A549 (cell line): ENCODE results near the gene GMNN. TPM values are rescaled to one million over a fixed set of nuclear protein-coding genes. Genes with fewer than 3 reads are reported as not detected.

ENCODE experiments used
- ATAC-seq, 2 experiments: fragments of 200-7000 bp in 1 of 2; fragments of >200 bp in 1 of 2; cut with Nextera tagmentation in 1 of 2; cut with Tn5 transposase in 1 of 2; 3 replicates each; pipeline versions ENCODE4 v1.8.0 to v1.9.1; 2018 to 2020; ENCODE audit warnings: mild to moderate bottlenecking in 1 of 2, moderate library complexity in 1 of 2
- CTCF ChIA-PET: fragments of 300-600 bp; sonication (Branson Sonifier 250); formaldehyde crosslinking; extraction: SDS; loops from one replicate; lab custom pipeline; 2021; ENCODE audit warnings: antibody characterized with exemption, inconsistent platforms; lab: Yijun Ruan, JAX
- POLR2A ChIA-PET: fragments of 350-600 bp; formaldehyde crosslinking; extraction: SDS; loops from one replicate; lab custom pipeline; 2021; ENCODE audit warnings: antibody characterized with exemption, inconsistent platforms; lab: Yijun Ruan, JAX
- DNase-seq, 2 experiments: peaks; one replicate each; pipeline versions ENCODE4 v3.0.0 to v3.0.0-alpha.2; 2011 to 2016; ENCODE audit warnings: low read depth in 1 of 2, low spot score in 1 of 2
- FAIRE-seq: peaks from 2 replicates; lab custom pipeline; 2011; peaks lifted over from hg19 to GRCh38; lab: Jason Lieb, UNC
- H3K27ac ChIP-seq, 2 experiments: fragments of >200 bp; sonication (Bioruptor Twin); formaldehyde crosslinking; 3 replicates each; pipeline ENCODE4 v1.5.1; 2016 to 2017
- H3K4me1 ChIP-seq: fragments of >200 bp; sonication (Bioruptor Twin); formaldehyde crosslinking; 3 replicates; pipeline ENCODE4 v1.6.1; 2016
- H3K4me2 ChIP-seq: fragments of >200 bp; sonication (Bioruptor Twin); formaldehyde crosslinking; 3 replicates; pipeline ENCODE4 v1.6.1; 2016
- H3K4me3 ChIP-seq: fragments of >200 bp; sonication (Bioruptor Twin); formaldehyde crosslinking; 3 replicates; pipeline ENCODE4 v1.5.1; 2016
- H3K9me3 ChIP-seq: fragments of >200 bp; sonication (Bioruptor Twin); formaldehyde crosslinking; 3 replicates; pipeline ENCODE4 v1.6.1; 2016
- BHLHE40 ChIP-seq: IDR thresholded peaks from 2 replicates; pipeline ENCODE4 v1.6.1; 2012; ENCODE audit warnings: low read depth, low read length, inconsistent platforms
- CBX2 ChIP-seq: fragments of 200-600 bp; sonication (generic); IDR thresholded peaks from 2 replicates; pipeline ENCODE4 v1.6.1; 2016; ENCODE audit warnings: low read depth, mild to moderate bottlenecking, borderline replicate concordance
- CBX8 ChIP-seq: fragments of 200-600 bp; sonication (generic); IDR thresholded peaks from 2 replicates; pipeline ENCODE4 v1.6.1; 2016
- CHD2 ChIP-seq: fragments of 150-350 bp; IDR thresholded peaks from 2 replicates; pipeline ENCODE4 v1.6.1; 2014; ENCODE audit warnings: low read length; ENCODE audit not compliant: partially characterized antibody
- EHF ChIP-seq: fragments of 250-450 bp; sonication (Bioruptor Pico); IDR thresholded peaks from 2 replicates; pipeline ENCODE4 v1.5.0; 2020; ENCODE audit warnings: mild to moderate bottlenecking
- EHMT2 ChIP-seq: fragments of 200-600 bp; sonication (generic); IDR thresholded peaks from 2 replicates; pipeline ENCODE4 v1.6.1; 2016; ENCODE audit warnings: antibody characterized with exemption, low read depth, mild to moderate bottlenecking, moderate library complexity
- ESRRA ChIP-seq: fragments of 150-350 bp; IDR thresholded peaks from 2 replicates; pipeline ENCODE4 v1.6.1; 2014; ENCODE audit warnings: mild to moderate bottlenecking, low read length, borderline replicate concordance
- FOSB ChIP-seq: fragments of 250-450 bp; sonication (Bioruptor Pico); IDR thresholded peaks from 2 replicates; pipeline ENCODE4 v1.5.0; 2020; ENCODE audit warnings: mild to moderate bottlenecking, moderate library complexity
- FOXS1 ChIP-seq: fragments of 250-450 bp; sonication (Bioruptor Pico); IDR thresholded peaks from 2 replicates; pipeline ENCODE4 v1.5.0; 2020; ENCODE audit warnings: mild to moderate bottlenecking, moderate library complexity
- GATA3 ChIP-seq: IDR thresholded peaks from 2 replicates; pipeline ENCODE4 v1.6.1; 2012; ENCODE audit warnings: borderline replicate concordance
- HDAC2 ChIP-seq: fragments of 200-600 bp; sonication (generic); IDR thresholded peaks from 2 replicates; pipeline ENCODE4 v1.6.1; 2016
- HEYL ChIP-seq: fragments of 250-450 bp; sonication (Bioruptor Pico); IDR thresholded peaks from 2 replicates; pipeline ENCODE4 v1.8.0; 2021; ENCODE audit warnings: mild to moderate bottlenecking, moderate library complexity
- HOXB13 ChIP-seq: fragments of 250-450 bp; sonication (Bioruptor Pico); IDR thresholded peaks from 2 replicates; pipeline ENCODE4 v1.5.0; 2020; ENCODE audit warnings: low read depth, mild to moderate bottlenecking, moderate library complexity
- KDM1A ChIP-seq: fragments of 200-600 bp; sonication (generic); IDR thresholded peaks from 2 replicates; pipeline ENCODE4 v1.6.1; 2016; ENCODE audit warnings: low read depth, mild to moderate bottlenecking
- KDM5A ChIP-seq: fragments of 200-600 bp; sonication (generic); IDR thresholded peaks from 2 replicates; pipeline ENCODE4 v1.6.1; 2016; ENCODE audit warnings: antibody characterized with exemption, mild to moderate bottlenecking
- MAZ ChIP-seq: fragments of 150-350 bp; IDR thresholded peaks from 2 replicates; pipeline ENCODE4 v1.6.1; 2014; ENCODE audit warnings: antibody characterized with exemption, low read depth, low read length, borderline replicate concordance
- MYC ChIP-seq: IDR thresholded peaks from 2 replicates; pipeline ENCODE4 v1.6.1; 2012; ENCODE audit warnings: mild to moderate bottlenecking, inconsistent platforms, low read length, improper control_type of control experiment, borderline replicate concordance
- NFE2L2 ChIP-seq: fragments of 150-350 bp; conservative IDR thresholded peaks from 2 replicates; pipeline ENCODE4 v1.6.1; 2014; ENCODE audit warnings: low read length
- NPAS2 ChIP-seq: fragments of 250-450 bp; sonication (Bioruptor Pico); IDR thresholded peaks from 2 replicates; pipeline ENCODE4 v1.8.0; 2022; ENCODE audit warnings: mild to moderate bottlenecking, moderate library complexity, borderline replicate concordance
- RAD21 ChIP-seq, 2 experiments: fragments of >200 bp in 1 of 2; sonication (Bioruptor Twin) in 1 of 2; formaldehyde crosslinking in 1 of 2; IDR thresholded peaks in 1 of 2; conservative IDR thresholded peaks in 1 of 2; 2 replicates in 1 of 2; 3 replicates in 1 of 2; pipeline ENCODE4 v1.6.1; 2012 to 2018; ENCODE audit warnings: inconsistent platforms in 1 of 2
- RCOR1 ChIP-seq: fragments of 150-350 bp; IDR thresholded peaks from 2 replicates; pipeline ENCODE4 v1.6.1; 2014; ENCODE audit warnings: antibody characterized with exemption, low read length, low read depth
- SMC3 ChIP-seq: fragments of >200 bp; sonication (Bioruptor Twin); formaldehyde crosslinking; IDR thresholded peaks from 3 replicates; pipeline ENCODE4 v1.6.1; 2018; ENCODE audit warnings: inconsistent platforms
- SREBF2 ChIP-seq: fragments of 450-650 bp; IDR thresholded peaks from 2 replicates; pipeline ENCODE4 v1.6.1; 2014; ENCODE audit warnings: mild to moderate bottlenecking, moderate library complexity
- TFCP2L1 ChIP-seq: fragments of 250-450 bp; sonication (Bioruptor Pico); IDR thresholded peaks from 2 replicates; pipeline ENCODE4 v1.5.0; 2021; ENCODE audit warnings: mild to moderate bottlenecking
- ZFP36 ChIP-seq: fragments of 450-650 bp; IDR thresholded peaks from 2 replicates; pipeline ENCODE4 v1.6.1; 2014; ENCODE audit warnings: borderline replicate concordance; ENCODE audit not compliant: partially characterized antibody
- WGBS: methylation state at CpG from one replicate; pipeline ENCODE4 v1.1.6; 2017; ENCODE audit errors: missing lambda C conversion rate; 5-methylcytosine and 5-hydroxymethylcytosine counted together
- polyA plus RNA-seq, 4 experiments: library from polyadenylated mRNA; depleted of rRNA in 3 of 4; stranded (reverse); fragments of >200 nt; fragmentation: RNase III in 1 of 4; extraction: RNeasy Plus Mini Kit Qiagen cat#74134 plus additional on column Dnase treatment in 1 of 4; gene quantifications; 2 replicates in 3 of 4; 3 replicates in 1 of 4; pipeline ENCODE4 v1.2.3, GENCODE V29; 2011 to 2017
- TF ChIP-seq, protein P1 (sequence below): fragments of 250-450 bp; sonication (Bioruptor Pico); IDR thresholded peaks from 2 replicates; pipeline ENCODE4 v1.5.0; 2020; ENCODE audit warnings: low read depth, mild to moderate bottlenecking, moderate library complexity
- TF ChIP-seq, protein P2 (sequence below): fragments of 250-450 bp; sonication (Bioruptor Pico); IDR thresholded peaks from 2 replicates; pipeline ENCODE4 v1.5.0; 2021; ENCODE audit warnings: mild to moderate bottlenecking, moderate library complexity, borderline replicate concordance
- TF ChIP-seq, protein P3 (sequence below): IDR thresholded peaks from 2 replicates; pipeline ENCODE4 v1.6.1; 2012
- TF ChIP-seq, protein P4 (sequence below): IDR thresholded peaks from 2 replicates; pipeline ENCODE4 v1.6.1; 2012
- TF ChIP-seq, protein P5 (sequence below): IDR thresholded peaks from 2 replicates; pipeline ENCODE4 v1.6.1; 2012; ENCODE audit warnings: low read depth, borderline replicate concordance
- TF ChIP-seq, protein P6 (sequence below): fragments of >200 bp; sonication (Bioruptor Twin); formaldehyde crosslinking; IDR thresholded peaks from 3 replicates; pipeline ENCODE4 v1.5.1; 2016
- TF ChIP-seq, protein P7 (sequence below): fragments of >200 bp; sonication (Bioruptor Twin); formaldehyde crosslinking; IDR thresholded peaks from 3 replicates; pipeline ENCODE4 v1.6.1; 2016

GMNN gene
- polyA plus RNA-seq, 2 of the 4 experiments (the other 2 are of a cell fraction) = 59.2 to 59.4 TPM

DNA sequence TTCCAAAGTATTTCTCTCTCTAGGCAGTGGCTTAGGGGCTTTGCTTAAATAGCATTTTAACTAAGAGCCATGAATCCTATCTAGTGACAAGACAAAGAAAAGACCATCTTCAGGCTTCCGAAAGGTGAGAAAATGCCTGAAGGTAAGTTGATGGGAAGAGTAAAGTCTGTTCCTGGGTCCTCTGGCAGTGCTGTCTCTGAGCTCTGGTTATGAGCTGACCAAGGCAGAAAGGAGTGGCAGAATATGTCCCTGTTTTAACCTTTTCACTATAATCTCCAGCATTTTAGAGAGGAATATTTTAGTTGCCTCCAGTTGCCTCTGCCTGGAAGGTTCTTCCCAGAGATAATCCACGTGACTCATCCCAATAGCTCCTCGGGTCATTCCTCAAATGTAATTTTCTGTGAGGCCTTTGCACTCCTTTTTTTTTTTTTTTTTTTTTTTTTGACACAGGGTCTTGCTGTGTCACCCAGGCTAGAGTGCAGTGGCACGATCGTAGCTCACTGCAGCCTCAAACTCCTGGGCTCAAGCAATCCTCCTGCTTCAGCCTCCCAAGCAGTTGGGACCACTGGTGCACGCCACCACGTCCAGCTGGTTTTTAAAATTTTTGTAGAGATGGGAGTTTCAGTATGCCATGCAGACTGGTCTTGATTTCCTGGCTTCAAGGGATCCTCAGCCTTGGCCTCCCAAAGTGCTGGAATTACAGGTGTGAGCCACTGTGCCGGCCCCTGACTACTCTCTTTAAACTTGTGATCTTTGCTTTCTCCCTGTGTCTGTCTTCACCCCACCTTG lies 27.7 kb downstream of the GMNN start:
- peaks cover 18% of the 10 kb centered on the region for H3K4me1 ChIP-seq
- DNase-seq (no peak), FAIRE-seq (no peak), ATAC-seq (no peak; a peak in 1 of 6 replicates)
- peak overlapping the region in 1 of 2 experiments; percentile 42; a peak in 2 of 6 replicates for H3K27ac ChIP-seq
- TF ChIP-seq SMC3 (no peak), NPAS2 (CRISPR knock-in tag) (no peak), HDAC2 (no peak), ESRRA (no peak), CBX8 (no peak), MYC (no peak), GATA3 (no peak), HOXB13 (no peak), FOSB (no peak), BHLHE40 (no peak), KDM1A (no peak), HEYL (CRISPR knock-in tag) (no peak), CHD2 (no peak), EHMT2 (no peak), RCOR1 (no peak), NFE2L2 (no peak)
- TF ChIP-seq, protein P1, sequence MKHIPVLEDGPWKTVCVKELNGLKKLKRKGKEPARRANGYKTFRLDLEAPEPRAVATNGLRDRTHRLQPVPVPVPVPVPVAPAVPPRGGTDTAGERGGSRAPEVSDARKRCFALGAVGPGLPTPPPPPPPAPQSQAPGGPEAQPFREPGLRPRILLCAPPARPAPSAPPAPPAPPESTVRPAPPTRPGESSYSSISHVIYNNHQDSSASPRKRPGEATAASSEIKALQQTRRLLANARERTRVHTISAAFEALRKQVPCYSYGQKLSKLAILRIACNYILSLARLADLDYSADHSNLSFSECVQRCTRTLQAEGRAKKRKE (CRISPR knock-in tag) = no peak
- TF ChIP-seq, protein P2, sequence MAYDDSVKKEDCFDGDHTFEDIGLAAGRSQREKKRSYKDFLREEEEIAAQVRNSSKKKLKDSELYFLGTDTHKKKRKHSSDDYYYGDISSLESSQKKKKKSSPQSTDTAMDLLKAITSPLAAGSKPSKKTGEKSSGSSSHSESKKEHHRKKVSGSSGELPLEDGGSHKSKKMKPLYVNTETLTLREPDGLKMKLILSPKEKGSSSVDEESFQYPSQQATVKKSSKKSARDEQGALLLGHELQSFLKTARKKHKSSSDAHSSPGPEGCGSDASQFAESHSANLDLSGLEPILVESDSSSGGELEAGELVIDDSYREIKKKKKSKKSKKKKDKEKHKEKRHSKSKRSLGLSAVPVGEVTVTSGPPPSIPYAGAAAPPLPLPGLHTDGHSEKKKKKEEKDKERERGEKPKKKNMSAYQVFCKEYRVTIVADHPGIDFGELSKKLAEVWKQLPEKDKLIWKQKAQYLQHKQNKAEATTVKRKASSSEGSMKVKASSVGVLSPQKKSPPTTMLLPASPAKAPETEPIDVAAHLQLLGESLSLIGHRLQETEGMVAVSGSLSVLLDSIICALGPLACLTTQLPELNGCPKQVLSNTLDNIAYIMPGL (CRISPR knock-in tag) = no peak
- TF ChIP-seq, protein P3, sequence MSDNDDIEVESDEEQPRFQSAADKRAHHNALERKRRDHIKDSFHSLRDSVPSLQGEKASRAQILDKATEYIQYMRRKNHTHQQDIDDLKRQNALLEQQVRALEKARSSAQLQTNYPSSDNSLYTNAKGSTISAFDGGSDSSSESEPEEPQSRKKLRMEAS = no peak
- TF ChIP-seq, protein P4, sequence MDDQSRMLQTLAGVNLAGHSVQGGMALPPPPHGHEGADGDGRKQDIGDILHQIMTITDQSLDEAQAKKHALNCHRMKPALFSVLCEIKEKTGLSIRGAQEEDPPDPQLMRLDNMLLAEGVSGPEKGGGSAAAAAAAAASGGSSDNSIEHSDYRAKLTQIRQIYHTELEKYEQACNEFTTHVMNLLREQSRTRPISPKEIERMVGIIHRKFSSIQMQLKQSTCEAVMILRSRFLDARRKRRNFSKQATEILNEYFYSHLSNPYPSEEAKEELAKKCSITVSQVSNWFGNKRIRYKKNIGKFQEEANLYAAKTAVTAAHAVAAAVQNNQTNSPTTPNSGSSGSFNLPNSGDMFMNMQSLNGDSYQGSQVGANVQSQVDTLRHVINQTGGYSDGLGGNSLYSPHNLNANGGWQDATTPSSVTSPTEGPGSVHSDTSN = no peak
- H3K9me3 ChIP-seq = no peaks in the 10 kb centered on the region
- ChIA-PET POLR2A (interaction anchor here (0.6 to 0.7 kb wide), 2 partner anchors 18 to 307 kb away, joined by 7 to 9 read pairs; no protein-coding TSS in a partner anchor), CTCF (no interaction called here)
- WGBS = 70% methylated on average over 6 of the region's 8 CpGs
- peak overlapping the region; percentile 40 for H3K4me2 ChIP-seq
- H3K4me3 ChIP-seq = no peak overlapping the region

DNA sequence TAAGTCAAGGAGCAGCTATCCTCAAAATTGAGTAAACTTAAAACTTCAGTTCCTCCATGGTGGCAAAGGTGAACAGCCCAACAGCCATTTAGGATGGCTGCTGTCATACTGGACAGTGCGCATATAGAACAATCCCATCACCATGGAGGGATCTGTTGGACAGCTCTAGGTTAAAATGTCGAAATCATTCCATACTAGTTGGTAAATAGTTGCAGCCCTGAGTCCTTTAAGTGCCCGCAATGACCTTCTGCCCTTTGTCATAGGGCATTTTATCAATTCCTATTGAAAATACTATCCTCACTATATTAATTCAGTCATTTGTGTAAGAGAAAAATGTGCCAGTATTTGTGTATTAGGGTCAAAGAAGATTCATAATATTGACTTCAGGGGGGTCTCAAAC lies 32.8 kb downstream of the GMNN start:
- ATAC-seq (no peak), FAIRE-seq (no peak), DNase-seq (no peak)
- Histone ChIP-seq H3K27ac (no peak overlapping the region), H3K9me3 (no peaks in the 10 kb centered on the region), H3K4me1 (peaks cover 10% of the 10 kb centered on the region), H3K4me3 (no peak overlapping the region), H3K4me2 (no peak overlapping the region)
- ChIA-PET CTCF (no interaction called here), POLR2A (no interaction called here)
- 66% methylated on average over 3 of the region's 3 CpGs for WGBS
- no peak for TF ChIP-seq RCOR1
- TF ChIP-seq, protein P5, sequence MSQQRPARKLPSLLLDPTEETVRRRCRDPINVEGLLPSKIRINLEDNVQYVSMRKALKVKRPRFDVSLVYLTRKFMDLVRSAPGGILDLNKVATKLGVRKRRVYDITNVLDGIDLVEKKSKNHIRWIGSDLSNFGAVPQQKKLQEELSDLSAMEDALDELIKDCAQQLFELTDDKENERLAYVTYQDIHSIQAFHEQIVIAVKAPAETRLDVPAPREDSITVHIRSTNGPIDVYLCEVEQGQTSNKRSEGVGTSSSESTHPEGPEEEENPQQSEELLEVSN = no peak
- no peak for TF ChIP-seq SREBF2
- TF ChIP-seq, protein P6, sequence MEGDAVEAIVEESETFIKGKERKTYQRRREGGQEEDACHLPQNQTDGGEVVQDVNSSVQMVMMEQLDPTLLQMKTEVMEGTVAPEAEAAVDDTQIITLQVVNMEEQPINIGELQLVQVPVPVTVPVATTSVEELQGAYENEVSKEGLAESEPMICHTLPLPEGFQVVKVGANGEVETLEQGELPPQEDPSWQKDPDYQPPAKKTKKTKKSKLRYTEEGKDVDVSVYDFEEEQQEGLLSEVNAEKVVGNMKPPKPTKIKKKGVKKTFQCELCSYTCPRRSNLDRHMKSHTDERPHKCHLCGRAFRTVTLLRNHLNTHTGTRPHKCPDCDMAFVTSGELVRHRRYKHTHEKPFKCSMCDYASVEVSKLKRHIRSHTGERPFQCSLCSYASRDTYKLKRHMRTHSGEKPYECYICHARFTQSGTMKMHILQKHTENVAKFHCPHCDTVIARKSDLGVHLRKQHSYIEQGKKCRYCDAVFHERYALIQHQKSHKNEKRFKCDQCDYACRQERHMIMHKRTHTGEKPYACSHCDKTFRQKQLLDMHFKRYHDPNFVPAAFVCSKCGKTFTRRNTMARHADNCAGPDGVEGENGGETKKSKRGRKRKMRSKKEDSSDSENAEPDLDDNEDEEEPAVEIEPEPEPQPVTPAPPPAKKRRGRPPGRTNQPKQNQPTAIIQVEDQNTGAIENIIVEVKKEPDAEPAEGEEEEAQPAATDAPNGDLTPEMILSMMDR = no peak
- TF ChIP-seq FOXS1 = no peak
- no peak for TF ChIP-seq CBX2
- no peak for TF ChIP-seq EHF (CRISPR knock-in tag)
- TF ChIP-seq, protein P7, sequence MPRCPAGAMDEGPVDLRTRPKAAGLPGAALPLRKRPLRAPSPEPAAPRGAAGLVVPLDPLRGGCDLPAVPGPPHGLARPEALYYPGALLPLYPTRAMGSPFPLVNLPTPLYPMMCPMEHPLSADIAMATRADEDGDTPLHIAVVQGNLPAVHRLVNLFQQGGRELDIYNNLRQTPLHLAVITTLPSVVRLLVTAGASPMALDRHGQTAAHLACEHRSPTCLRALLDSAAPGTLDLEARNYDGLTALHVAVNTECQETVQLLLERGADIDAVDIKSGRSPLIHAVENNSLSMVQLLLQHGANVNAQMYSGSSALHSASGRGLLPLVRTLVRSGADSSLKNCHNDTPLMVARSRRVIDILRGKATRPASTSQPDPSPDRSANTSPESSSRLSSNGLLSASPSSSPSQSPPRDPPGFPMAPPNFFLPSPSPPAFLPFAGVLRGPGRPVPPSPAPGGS = no peak
- TF ChIP-seq MAZ = no peak
- TF ChIP-seq ZFP36 = no peak
- TF ChIP-seq RAD21 (conservative IDR thresholded peaks at IDR 0.05 in 1 of 2, IDR thresholded peaks at IDR 0.05 in 1 of 2) = no peak
- TF ChIP-seq TFCP2L1 = no peak
- no peak for TF ChIP-seq KDM5A
